B cell (primary cell): ENCODE measurements around the gene CIT. TPM values are rescaled to one million over a fixed set of nuclear protein-coding genes. Genes with fewer than 3 reads are reported as not detected.

Experiments used
- ATAC-seq: fragments of 200-7000 bp; cut with Tn5 transposase; one replicate; pipeline ENCODE4 v1.10.0; 2021; ENCODE audit warnings: low read depth, mild to moderate bottlenecking, moderate number of reproducible peaks, moderate library complexity
- CTCF ChIA-PET: fragments of 350-600 bp; sonication (Branson Sonifier 250); formaldehyde crosslinking; loops from one replicate; lab custom pipeline; 2021; ENCODE audit warnings: antibody characterized with exemption, inconsistent platforms; lab: Charles Lee
- POLR2A ChIA-PET: fragments of 350-600 bp; sonication (Branson Sonifier 250); formaldehyde crosslinking; loops from one replicate; lab custom pipeline; 2021; ENCODE audit warnings: antibody characterized with exemption; lab: Charles Lee
- DNase-seq: peaks from one replicate; pipeline ENCODE4 v3.0.0; 2013
- H2AFZ ChIP-seq: 2 replicates; pipeline ENCODE4 v1.6.1; 2012; ENCODE audit warnings: mild to moderate bottlenecking, low read depth, low read length; ENCODE audit not compliant: insufficient read depth, poor library complexity, severe bottlenecking
- H3K27ac ChIP-seq, 2 donors: 1 replicate in 1 of 2; 2 replicates in 1 of 2; pipeline ENCODE4 v1.5.1; 2012 to 2013; ENCODE audit warnings: low read length in 2 of 2, mild to moderate bottlenecking in 2 of 2, moderate library complexity in 1 of 2
- H3K27me3 ChIP-seq, 4 experiments: fragments of 200-600 bp in 1 of 4; sonication (generic) in 1 of 4; replicated peaks in 1 of 4; 1 replicate in 2 of 4; 2 replicates in 2 of 4; pipeline versions ENCODE4 v1.6.1 to v1.7.0; 2013 to 2016; ENCODE audit warnings: low read length in 3 of 4, mild to moderate bottlenecking in 2 of 4, mixed read lengths in 1 of 4, moderate library complexity in 1 of 4; ENCODE audit not compliant: insufficient read depth in 4 of 4, control insufficient read depth in 3 of 4; ENCODE audit errors: control extremely low read depth in 1 of 4
- H3K36me3 ChIP-seq, 2 experiments: replicated peaks in 1 of 2; 1 replicate in 1 of 2; 2 replicates in 1 of 2; pipeline versions ENCODE4 v1.6.1 to v1.7.1; 2013; ENCODE audit warnings: low read length in 1 of 2; ENCODE audit not compliant: insufficient read depth in 2 of 2, control insufficient read depth in 1 of 2; ENCODE audit errors: control extremely low read depth in 1 of 2, extremely low read depth in 1 of 2
- H3K4me1 ChIP-seq, 2 donors: fragments of 200-600 bp in 1 of 2; sonication (generic) in 1 of 2; 1 replicate in 1 of 2; 2 replicates in 1 of 2; pipeline versions ENCODE4 v1.5.1 to v1.6.1; 2013 to 2017; ENCODE audit warnings: low read length in 2 of 2; ENCODE audit not compliant: control insufficient read depth in 2 of 2, insufficient read depth in 2 of 2
- H3K4me2 ChIP-seq: replicated peaks from 2 replicates; pipeline ENCODE3; 2012; ENCODE audit warnings: mild to moderate bottlenecking, low read depth, low read length; ENCODE audit not compliant: poor library complexity, severe bottlenecking
- H3K4me3 ChIP-seq, 5 experiments: fragments of 200-600 bp in 1 of 5; sonication (generic) in 1 of 5; 1 replicate in 3 of 5; 2 replicates in 2 of 5; pipeline versions ENCODE4 v1.5.1 to v1.7.0; 2011 to 2016; ENCODE audit warnings: low read length in 4 of 5, mild to moderate bottlenecking in 4 of 5, low read depth in 2 of 5, control low read depth in 1 of 5, moderate library complexity in 1 of 5; ENCODE audit not compliant: insufficient read depth in 1 of 5; ENCODE audit errors: control extremely low read depth in 1 of 5, extremely low read depth in 1 of 5
- H3K79me2 ChIP-seq: fragments of 200-600 bp; sonication (generic); one replicate; pipeline ENCODE4 v1.6.0; 2016; ENCODE audit warnings: low read length; ENCODE audit not compliant: control insufficient read depth, insufficient read depth
- H3K9ac ChIP-seq: fragments of 200-600 bp; sonication (generic); 2 replicates; pipeline ENCODE4 v1.6.1; 2017; ENCODE audit warnings: mild to moderate bottlenecking, low read length, moderate library complexity
- H3K9me3 ChIP-seq, 3 donors: one replicate each; pipeline versions ENCODE4 v1.6.1 to v1.7.1; 2013; ENCODE audit warnings: low read length in 2 of 3; ENCODE audit not compliant: control insufficient read depth in 2 of 3, insufficient read depth in 1 of 3; ENCODE audit errors: control extremely low read depth in 1 of 3
- H4K20me1 ChIP-seq: 2 replicates; pipeline ENCODE4 v1.6.0; 2012; ENCODE audit warnings: mild to moderate bottlenecking, low read length; ENCODE audit not compliant: insufficient read depth, control insufficient read depth, poor library complexity, severe bottlenecking
- H3K27ac Mint-ChIP-seq: one replicate; pipeline ENCODE4 v1.8.0; 2021; ENCODE audit warnings: mixed read lengths
- H3K27me3 Mint-ChIP-seq: one replicate; pipeline ENCODE4 v1.8.0; 2021; ENCODE audit warnings: mixed read lengths
- H3K4me1 Mint-ChIP-seq: one replicate; pipeline ENCODE4 v1.8.0; 2021; ENCODE audit warnings: mixed read lengths
- H3K4me3 Mint-ChIP-seq: one replicate; pipeline ENCODE4 v1.8.0; 2021; ENCODE audit warnings: mixed read lengths
- H3K9me3 Mint-ChIP-seq: one replicate; pipeline ENCODE4 v1.8.0; 2022; ENCODE audit warnings: mixed read lengths; ENCODE audit not compliant: insufficient read depth
- EZH2 ChIP-seq: IDR thresholded peaks from 2 replicates; pipeline ENCODE4 v1.6.1; 2012; ENCODE audit warnings: borderline replicate concordance, low read depth, mild to moderate bottlenecking, moderate library complexity, low read length; ENCODE audit not compliant: insufficient read depth, poor library complexity, severe bottlenecking
- WGBS: methylation state at CpG from one replicate; pipeline ENCODE4 v1.1.5; 2013; ENCODE audit warnings: missing lambda C conversion rate; ENCODE audit not compliant: insufficient coverage; 5-methylcytosine and 5-hydroxymethylcytosine counted together
- intact Hi-C: fragments of 100-400 bp; cut with micrococcal nuclease; formaldehyde crosslinking; loops from one replicate; pipeline ENCODE4 v1.10.0; 2022
- polyA plus RNA-seq: library from polyadenylated mRNA; depleted of rRNA; stranded (reverse); fragments of >200 nt; gene quantifications from 2 replicates; pipeline ENCODE4 v1.2.3, GENCODE V29; 2012
- total RNA-seq, 2 donors: library from RNA; stranded (reverse); fragments of 120-200 nt in 1 of 2; gene quantifications; 1 replicate in 1 of 2; 2 replicates in 1 of 2; pipeline versions ENCODE4 v1.2.3 to v1.2.4, GENCODE V29; 2013 to 2022
- TF ChIP-seq, protein P1 (sequence below): fragments of 200-600 bp; IDR thresholded peaks from one replicate; pipeline ENCODE4 v1.8.0; 2022; ENCODE audit warnings: antibody characterized with exemption, mild to moderate bottlenecking

CIT gene
- total and polyA plus RNA-seq, 2 donors (not counting 1 experiment from before 2014, with no cell fraction given), result 1.4 to 6.1 TPM

DNA sequence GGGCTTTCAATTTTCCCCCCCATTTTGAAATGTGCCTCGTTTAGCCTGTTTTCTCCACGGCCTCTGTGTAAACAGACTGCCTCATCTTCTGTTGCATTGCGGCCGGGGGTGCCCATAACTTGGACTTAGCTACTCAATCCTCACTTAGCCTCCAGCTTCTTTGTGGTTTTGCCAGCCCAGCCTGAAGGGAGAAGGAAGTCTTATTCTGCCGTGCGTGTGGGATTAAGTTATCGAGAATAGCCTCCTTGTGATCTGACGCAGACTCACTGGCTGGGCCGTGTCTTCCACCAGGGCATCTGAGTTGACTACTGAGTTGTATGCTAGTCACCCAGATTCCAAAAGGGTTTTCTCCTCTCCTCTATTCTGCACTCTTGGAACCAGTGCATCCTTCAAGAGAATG lies 201.1 kb downstream of the CIT start:
- no peaks in the 10 kb centered on the region for H3K9me3 ChIP-seq

DNA sequence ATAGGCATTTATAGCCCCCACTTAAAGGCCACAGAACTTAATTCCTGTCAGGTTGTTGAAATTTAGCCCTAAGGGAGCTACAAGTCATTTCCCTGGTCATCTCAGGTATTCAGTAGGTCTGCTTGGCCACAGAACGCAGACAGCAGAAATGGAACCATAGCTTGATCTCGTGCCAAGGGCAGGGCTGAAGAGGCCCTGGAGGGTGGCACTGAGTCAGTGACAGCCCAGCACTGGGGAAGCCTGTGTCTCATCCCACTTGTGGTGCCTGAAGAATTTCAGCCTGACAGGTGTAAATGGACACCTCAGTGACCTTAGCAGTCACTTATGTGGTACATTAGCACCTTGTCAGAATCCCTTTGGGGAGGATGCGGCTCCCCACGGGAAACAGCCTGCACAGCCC lies 202.6 kb downstream of the CIT start:
- CTCF ChIA-PET, result no interaction called here
- H3K4me3 ChIP-seq, result no peak overlapping the region
- no peak overlapping the region for H3K4me2 ChIP-seq
- no peaks in the 10 kb centered on the region for H3K79me2 ChIP-seq
- POLR2A ChIA-PET, result no interaction called here
- 100% methylated on average over 3 of the region's 4 CpGs for WGBS
- no peaks in the 10 kb centered on the region for H4K20me1 ChIP-seq
- H3K9me3 ChIP-seq, result no peaks in the 10 kb centered on the region
- H3K4me1 ChIP-seq, result peaks cover 6 to 7% of the 10 kb centered on the region in 2 donors
- H3K27me3 ChIP-seq, result no peaks in the 10 kb centered on the region
- no peak for TF ChIP-seq EZH2
- TF ChIP-seq, protein P1, sequence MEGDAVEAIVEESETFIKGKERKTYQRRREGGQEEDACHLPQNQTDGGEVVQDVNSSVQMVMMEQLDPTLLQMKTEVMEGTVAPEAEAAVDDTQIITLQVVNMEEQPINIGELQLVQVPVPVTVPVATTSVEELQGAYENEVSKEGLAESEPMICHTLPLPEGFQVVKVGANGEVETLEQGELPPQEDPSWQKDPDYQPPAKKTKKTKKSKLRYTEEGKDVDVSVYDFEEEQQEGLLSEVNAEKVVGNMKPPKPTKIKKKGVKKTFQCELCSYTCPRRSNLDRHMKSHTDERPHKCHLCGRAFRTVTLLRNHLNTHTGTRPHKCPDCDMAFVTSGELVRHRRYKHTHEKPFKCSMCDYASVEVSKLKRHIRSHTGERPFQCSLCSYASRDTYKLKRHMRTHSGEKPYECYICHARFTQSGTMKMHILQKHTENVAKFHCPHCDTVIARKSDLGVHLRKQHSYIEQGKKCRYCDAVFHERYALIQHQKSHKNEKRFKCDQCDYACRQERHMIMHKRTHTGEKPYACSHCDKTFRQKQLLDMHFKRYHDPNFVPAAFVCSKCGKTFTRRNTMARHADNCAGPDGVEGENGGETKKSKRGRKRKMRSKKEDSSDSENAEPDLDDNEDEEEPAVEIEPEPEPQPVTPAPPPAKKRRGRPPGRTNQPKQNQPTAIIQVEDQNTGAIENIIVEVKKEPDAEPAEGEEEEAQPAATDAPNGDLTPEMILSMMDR, result no peak
- Mint-ChIP-seq H3K27me3 (no peaks in the 10 kb centered on the region), H3K4me3 (no peak overlapping the region), H3K27ac (no peak overlapping the region), H3K4me1 (peaks cover 40% of the 10 kb centered on the region), H3K9me3 (no peaks in the 10 kb centered on the region)
- H3K27ac ChIP-seq, result no peak overlapping the region
- ATAC-seq, result no peak
- peaks cover 21 to 87% of the 10 kb centered on the region in 2 experiments for H3K36me3 ChIP-seq
- H2AFZ ChIP-seq, result no peak overlapping the region
- intact Hi-C loops, result no loop called here
- no peak overlapping the region for H3K9ac ChIP-seq
- no peak for DNase-seq

More for the DNA sequence above, 201.1 kb downstream of the CIT start:
- H3K4me1 Mint-ChIP-seq, result peaks cover 25% of the 10 kb centered on the region
- H3K9me3 Mint-ChIP-seq, result no peaks in the 10 kb centered on the region
- ChIA-PET POLR2A (no interaction called here), CTCF (interaction anchor here (0.8 to 1.4 kb wide), 3 partner anchors 9 to 18 kb away, joined by 3 to 4 read pairs (median 3); partner anchors contain the start of gene PRKAB1)
- TF ChIP-seq, protein P1, result no peak
- no peak for TF ChIP-seq EZH2
- H3K4me2 ChIP-seq, result no peak overlapping the region
- peaks cover 14 to 98% of the 10 kb centered on the region in 2 experiments for H3K36me3 ChIP-seq
- H3K27ac Mint-ChIP-seq, result no peak overlapping the region
- no peak overlapping the region for H2AFZ ChIP-seq
- H3K4me1 ChIP-seq, result no peaks in the 10 kb centered on the region
- H4K20me1 ChIP-seq, result no peaks in the 10 kb centered on the region
- H3K27me3 ChIP-seq, result no peaks in the 10 kb centered on the region
- no peak overlapping the region for H3K4me3 Mint-ChIP-seq
- no peak overlapping the region for H3K27ac ChIP-seq
- DNase-seq, result no peak
- H3K27me3 Mint-ChIP-seq, result no peaks in the 10 kb centered on the region
- no peak for ATAC-seq
- intact Hi-C loops, result no loop called here
- H3K79me2 ChIP-seq, result no peaks in the 10 kb centered on the region
- H3K4me3 ChIP-seq, result no peak overlapping the region
- WGBS, result 96% methylated on average over 4 of the region's 9 CpGs
- H3K9ac ChIP-seq, result no peak overlapping the region
